Ascending aorta (tissue), 2 donors: ENCODE data around the gene KRT3. TPM values are rescaled to one million over a fixed set of nuclear protein-coding genes. Genes with fewer than 3 reads are reported as not detected.

Source experiments
- DNase-seq, 2 donors: peaks; one replicate each; pipeline ENCODE4 v3.0.0-alpha.2; 2019; ENCODE audit warnings: low spot score in 2 of 2
- H3K27ac ChIP-seq, 2 donors: fragments of 200-600 bp; sonication (generic); one replicate each; pipeline ENCODE4 v1.5.1; 2016 to 2017; ENCODE audit warnings: mild to moderate bottlenecking in 1 of 2
- H3K27me3 ChIP-seq: fragments of 200-600 bp; sonication (generic); one replicate; pipeline ENCODE4 v1.5.1; 2017
- H3K36me3 ChIP-seq, 2 donors: fragments of 200-600 bp; sonication (generic); one replicate each; pipeline ENCODE4 v1.5.1; 2016
- H3K4me1 ChIP-seq, 2 donors: fragments of 200-600 bp; sonication (generic); one replicate each; pipeline ENCODE4 v1.5.1; 2016 to 2017; ENCODE audit warnings: mild to moderate bottlenecking in 1 of 2
- H3K4me3 ChIP-seq, 2 donors: fragments of 200-600 bp; sonication (generic); one replicate each; pipeline ENCODE4 v1.5.1; 2016 to 2017; ENCODE audit warnings: mild to moderate bottlenecking in 1 of 2
- H3K9me3 ChIP-seq, 2 donors: fragments of 200-600 bp; sonication (generic); one replicate each; pipeline ENCODE4 v1.5.1; 2016
- intact Hi-C: fragments of 100-400 bp; cut with DNase I; formaldehyde crosslinking; loops from one replicate; pipeline ENCODE4 v1.15.1; 2023
- total RNA-seq: library from RNA; depleted of rRNA; stranded (reverse); fragments of >200 nt; gene quantifications from one replicate; pipeline ENCODE4 v1.1.0, GENCODE V29; 2016
- TF ChIP-seq, protein P1 (sequence below), 3 experiments: fragments of 200-600 bp in 2 of 3; fragments of 450-650 bp in 1 of 3; sonication (generic) in 2 of 3; IDR thresholded peaks; one replicate each; pipeline ENCODE4 v1.5.1; 2016 to 2019; ENCODE audit warnings: antibody characterized with exemption in 3 of 3, mild to moderate bottlenecking in 1 of 3, moderate library complexity in 1 of 3

The KRT3 gene
- total RNA-seq, 1 donor from 2014 or later: not detected

DNA sequence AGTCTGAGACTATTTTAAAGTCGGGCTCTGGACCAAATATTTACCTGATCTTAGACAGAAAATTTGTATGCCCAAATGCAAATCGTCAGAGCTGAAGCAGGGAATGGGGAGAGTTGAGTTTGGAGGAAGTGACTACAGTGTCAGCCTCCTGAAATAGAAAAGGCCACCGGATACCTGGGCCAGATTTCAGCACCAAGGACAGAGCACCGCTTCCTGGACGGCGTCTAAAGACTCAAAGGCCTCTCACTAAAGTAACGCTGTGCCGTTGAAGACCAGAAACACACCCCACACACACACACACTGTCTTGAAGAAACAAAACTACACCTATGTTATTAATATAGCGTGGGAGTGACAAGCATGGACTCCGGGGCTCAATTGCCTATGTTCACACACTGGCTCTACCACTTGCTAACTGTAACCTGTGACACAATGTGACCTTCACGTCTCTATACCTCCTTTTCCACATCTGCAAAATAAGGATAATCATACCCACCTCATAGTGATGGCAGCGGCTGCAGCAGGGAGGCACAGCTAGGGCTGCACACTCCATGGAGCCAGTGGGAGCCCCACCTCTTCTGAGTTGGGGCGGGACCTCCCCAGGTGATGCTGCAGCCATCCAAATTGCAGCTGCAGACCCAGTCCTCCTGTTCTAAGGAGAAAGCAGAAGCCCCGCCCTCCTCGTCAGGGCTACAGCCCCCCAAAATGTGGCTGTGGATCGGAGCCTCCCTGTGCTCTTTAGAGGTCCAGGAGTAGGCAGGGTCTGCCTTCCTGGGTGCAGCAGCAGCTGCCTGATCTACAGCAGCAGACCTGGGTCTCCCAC lies 54.3 kb downstream of the KRT3 start:
- Histone ChIP-seq H3K27me3 (no peaks in the 10 kb centered on the region), H3K27ac (no peak overlapping the region), H3K9me3 (no peaks in the 10 kb centered on the region), H3K36me3 (no peaks in the 10 kb centered on the region), H3K4me3 (no peak overlapping the region), H3K4me1 (no peaks in the 10 kb centered on the region)
- no peak for DNase-seq
- TF ChIP-seq, protein P1, sequence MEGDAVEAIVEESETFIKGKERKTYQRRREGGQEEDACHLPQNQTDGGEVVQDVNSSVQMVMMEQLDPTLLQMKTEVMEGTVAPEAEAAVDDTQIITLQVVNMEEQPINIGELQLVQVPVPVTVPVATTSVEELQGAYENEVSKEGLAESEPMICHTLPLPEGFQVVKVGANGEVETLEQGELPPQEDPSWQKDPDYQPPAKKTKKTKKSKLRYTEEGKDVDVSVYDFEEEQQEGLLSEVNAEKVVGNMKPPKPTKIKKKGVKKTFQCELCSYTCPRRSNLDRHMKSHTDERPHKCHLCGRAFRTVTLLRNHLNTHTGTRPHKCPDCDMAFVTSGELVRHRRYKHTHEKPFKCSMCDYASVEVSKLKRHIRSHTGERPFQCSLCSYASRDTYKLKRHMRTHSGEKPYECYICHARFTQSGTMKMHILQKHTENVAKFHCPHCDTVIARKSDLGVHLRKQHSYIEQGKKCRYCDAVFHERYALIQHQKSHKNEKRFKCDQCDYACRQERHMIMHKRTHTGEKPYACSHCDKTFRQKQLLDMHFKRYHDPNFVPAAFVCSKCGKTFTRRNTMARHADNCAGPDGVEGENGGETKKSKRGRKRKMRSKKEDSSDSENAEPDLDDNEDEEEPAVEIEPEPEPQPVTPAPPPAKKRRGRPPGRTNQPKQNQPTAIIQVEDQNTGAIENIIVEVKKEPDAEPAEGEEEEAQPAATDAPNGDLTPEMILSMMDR (IDR thresholded peaks at IDR 0.05): no peak
- intact Hi-C loops: no loop called here

DNA sequence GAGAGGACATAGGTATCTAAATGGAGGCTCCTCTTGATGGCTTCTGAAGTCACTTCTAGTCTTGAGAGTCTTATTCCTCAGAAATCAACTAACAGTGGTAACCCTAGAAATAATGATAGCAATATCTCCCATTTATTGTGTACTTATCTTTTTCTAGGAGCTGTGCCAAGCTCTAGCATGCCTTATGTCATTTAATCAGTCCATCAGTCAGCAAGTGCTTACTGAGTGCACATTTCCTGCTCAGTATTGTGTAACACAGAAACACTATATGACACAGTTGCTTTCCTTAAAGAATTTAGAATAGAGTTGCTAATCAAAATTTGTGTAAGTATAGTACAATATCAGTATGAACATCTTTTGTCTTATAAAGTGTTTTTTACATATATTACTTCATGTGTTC lies 55.3 kb downstream of the KRT3 start:
- intact Hi-C loops: no loop called here
- Histone ChIP-seq H3K27me3 (no peaks in the 10 kb centered on the region), H3K27ac (no peak overlapping the region), H3K4me3 (no peak overlapping the region), H3K36me3 (no peaks in the 10 kb centered on the region), H3K4me1 (no peaks in the 10 kb centered on the region), H3K9me3 (no peaks in the 10 kb centered on the region)
- TF ChIP-seq, protein P1 (IDR thresholded peaks at IDR 0.05): no peak
- DNase-seq: no peak

DNA sequence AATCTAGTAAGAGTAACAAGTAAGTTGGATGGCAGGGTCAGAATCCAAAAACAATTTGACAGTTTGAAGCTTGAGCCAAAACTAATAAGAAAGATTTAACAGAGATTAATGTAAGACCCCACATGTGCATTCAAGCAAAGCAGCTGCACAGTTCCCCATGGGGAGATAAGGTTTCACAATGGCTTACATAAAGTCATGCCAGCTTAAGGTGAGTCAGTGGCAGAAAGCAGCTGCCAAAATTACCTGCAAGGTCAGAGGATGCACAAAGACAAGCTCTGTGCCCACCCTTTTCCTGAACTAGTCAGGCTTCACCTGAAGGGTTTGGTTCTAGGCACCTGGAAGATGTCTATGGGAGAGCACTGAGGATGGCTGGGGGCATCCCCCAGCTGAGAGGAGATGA lies 56.0 kb downstream of the KRT3 start:
- no peak for DNase-seq
- H3K36me3 ChIP-seq: no peaks in the 10 kb centered on the region
- H3K27me3 ChIP-seq: no peaks in the 10 kb centered on the region
- H3K9me3 ChIP-seq: no peaks in the 10 kb centered on the region
- intact Hi-C loops: no loop called here
- H3K4me3 ChIP-seq: no peak overlapping the region
- no peaks in the 10 kb centered on the region for H3K4me1 ChIP-seq
- TF ChIP-seq, protein P1 (IDR thresholded peaks at IDR 0.05): no peak
- no peak overlapping the region for H3K27ac ChIP-seq

Other genes starting within 250 kb of the KRT3 start
- gene KRT71, start 243.0 kb downstream of the KRT3 start, total RNA-seq: not detected
- not detected for gene KRT74, start 222.3 kb downstream of the KRT3 start, total RNA-seq
- not detected for gene KRT72, start 194.7 kb downstream of the KRT3 start, total RNA-seq
- not detected for gene KRT73, start 177.6 kb downstream of the KRT3 start, total RNA-seq
- not detected for gene KRT2, start 143.9 kb downstream of the KRT3 start, total RNA-seq
- not detected for gene KRT1, start 115.7 kb downstream of the KRT3 start, total RNA-seq
- gene KRT77, start 92.6 kb downstream of the KRT3 start, total RNA-seq: not detected
- not detected for gene KRT76, start 18.8 kb downstream of the KRT3 start, total RNA-seq
- not detected for gene KRT4, start 18.0 kb upstream of the KRT3 start, total RNA-seq
- not detected for gene KRT79, start 38.2 kb upstream of the KRT3 start, total RNA-seq
- gene KRT78, start 52.9 kb upstream of the KRT3 start, total RNA-seq: not detected
- gene KRT8, start 109.0 kb upstream of the KRT3 start, total RNA-seq: 54.3 TPM
- gene KRT18, start 153.0 kb upstream of the KRT3 start, total RNA-seq: 285 TPM
- gene EIF4B, start 210.3 kb upstream of the KRT3 start, total RNA-seq: 181 TPM